Activated naive CD4-positive, alpha-beta T cell treated with anti-CD3 and anti-CD28 coated beads, Interleukin-2, amount 50 U/mL, for 72 hours (primary cell): ENCODE results near the gene PSMD14. TPM values are rescaled to one million over a fixed set of nuclear protein-coding genes. Genes with fewer than 3 reads are reported as not detected.

Source experiments
- ATAC-seq, 2 donors: fragments of 150-1000 bp; cut with Tn5 transposase; 2 replicates each; pipeline ENCODE4 v1.10.0; 2021; ENCODE audit warnings: mild to moderate bottlenecking in 2 of 2, moderate library complexity in 2 of 2
- DNase-seq, 2 donors: peaks; one replicate each; pipeline ENCODE4 v3.0.0; 2021 to 2022; ENCODE audit warnings: low spot score in 2 of 2
- H3K27ac Mint-ChIP-seq, 2 donors: one replicate each; pipeline ENCODE4 v1.8.0; 2022; ENCODE audit warnings: mild to moderate bottlenecking in 2 of 2, mixed read lengths in 2 of 2
- H3K36me3 Mint-ChIP-seq, 2 donors: one replicate each; pipeline ENCODE4 v1.8.0; 2022; ENCODE audit warnings: mixed read lengths in 2 of 2
- H3K9me3 Mint-ChIP-seq, 2 donors: one replicate each; pipeline ENCODE4 v1.8.0; 2022; ENCODE audit warnings: mixed read lengths in 2 of 2
- total RNA-seq, 2 donors: library from RNA; stranded (reverse); gene quantifications; one replicate each; pipeline ENCODE4 v1.2.3, GENCODE V29; 2022

The PSMD14 gene
- total RNA-seq, 2 donors from 2014 or later = 75.6 to 83.7 TPM

- Mint-ChIP-seq H3K27ac (no peak overlapping the region), H3K36me3 (peaks cover 9 to 32% of the 10 kb centered on the region in 2 donors), H3K9me3 (no peaks in the 10 kb centered on the region)
- DNase-seq = no peak
- no peak for ATAC-seq
These were observed 112.3 kb downstream of the PSMD14 start for GRCh38 chr2:161420406-161421074.

DNA sequence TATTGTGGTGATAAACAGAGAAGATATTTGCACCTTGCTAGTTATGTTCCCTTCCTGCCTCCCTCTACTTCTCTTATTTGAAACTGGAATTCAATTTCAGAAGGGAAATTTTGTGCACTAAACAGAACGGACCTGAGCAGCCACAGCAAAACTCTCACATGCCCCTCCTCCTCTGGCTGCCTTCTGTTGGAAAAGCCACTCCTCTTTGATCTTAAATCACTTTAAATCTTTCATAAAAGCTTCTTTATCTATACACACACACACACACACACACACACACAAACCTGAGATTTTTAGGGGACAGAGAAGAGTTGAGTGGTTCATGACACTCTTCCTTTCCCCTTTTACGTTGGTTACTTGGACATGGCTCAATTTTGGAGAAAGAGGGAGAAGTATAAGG, 113.5 kb downstream of the PSMD14 start:
- peaks cover 9 to 39% of the 10 kb centered on the region in 2 donors for H3K36me3 Mint-ChIP-seq
- H3K9me3 Mint-ChIP-seq = no peaks in the 10 kb centered on the region
- H3K27ac Mint-ChIP-seq = no peak overlapping the region
- DNase-seq = no peak
- ATAC-seq = no peak

DNA sequence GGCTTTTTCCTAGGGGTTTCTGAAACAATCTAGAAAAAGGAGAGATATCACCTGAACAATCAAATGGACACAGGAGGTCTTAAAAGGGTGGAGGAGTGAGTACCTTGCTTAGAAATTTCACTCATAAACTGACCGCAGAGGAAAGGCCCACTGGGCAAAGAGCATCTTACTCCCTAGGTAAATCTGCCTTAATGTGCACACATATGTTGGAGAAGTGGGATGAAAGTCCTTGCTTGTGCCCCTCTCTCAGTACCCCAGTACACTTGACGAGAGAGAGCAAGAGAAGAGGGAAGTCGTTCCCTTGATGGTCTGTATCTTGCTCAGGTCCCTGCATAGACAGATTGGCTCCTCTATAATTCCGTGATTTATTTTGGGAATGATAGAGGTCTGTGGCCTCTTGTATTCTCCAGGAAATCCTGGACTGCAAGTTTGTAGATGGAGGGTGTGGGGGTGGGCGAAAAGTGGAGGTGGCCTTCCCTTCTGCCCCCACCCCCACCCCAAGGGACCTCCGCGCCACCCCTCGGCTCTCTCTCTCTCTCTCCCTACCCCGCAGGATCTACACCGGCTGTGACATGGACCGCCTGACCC, 114.7 kb downstream of the PSMD14 start:
- H3K9me3 Mint-ChIP-seq = no peaks in the 10 kb centered on the region
- H3K27ac Mint-ChIP-seq = no peak overlapping the region
- H3K36me3 Mint-ChIP-seq = peaks cover 16 to 43% of the 10 kb centered on the region in 2 donors
- ATAC-seq = no peak
- no peak for DNase-seq

DNA sequence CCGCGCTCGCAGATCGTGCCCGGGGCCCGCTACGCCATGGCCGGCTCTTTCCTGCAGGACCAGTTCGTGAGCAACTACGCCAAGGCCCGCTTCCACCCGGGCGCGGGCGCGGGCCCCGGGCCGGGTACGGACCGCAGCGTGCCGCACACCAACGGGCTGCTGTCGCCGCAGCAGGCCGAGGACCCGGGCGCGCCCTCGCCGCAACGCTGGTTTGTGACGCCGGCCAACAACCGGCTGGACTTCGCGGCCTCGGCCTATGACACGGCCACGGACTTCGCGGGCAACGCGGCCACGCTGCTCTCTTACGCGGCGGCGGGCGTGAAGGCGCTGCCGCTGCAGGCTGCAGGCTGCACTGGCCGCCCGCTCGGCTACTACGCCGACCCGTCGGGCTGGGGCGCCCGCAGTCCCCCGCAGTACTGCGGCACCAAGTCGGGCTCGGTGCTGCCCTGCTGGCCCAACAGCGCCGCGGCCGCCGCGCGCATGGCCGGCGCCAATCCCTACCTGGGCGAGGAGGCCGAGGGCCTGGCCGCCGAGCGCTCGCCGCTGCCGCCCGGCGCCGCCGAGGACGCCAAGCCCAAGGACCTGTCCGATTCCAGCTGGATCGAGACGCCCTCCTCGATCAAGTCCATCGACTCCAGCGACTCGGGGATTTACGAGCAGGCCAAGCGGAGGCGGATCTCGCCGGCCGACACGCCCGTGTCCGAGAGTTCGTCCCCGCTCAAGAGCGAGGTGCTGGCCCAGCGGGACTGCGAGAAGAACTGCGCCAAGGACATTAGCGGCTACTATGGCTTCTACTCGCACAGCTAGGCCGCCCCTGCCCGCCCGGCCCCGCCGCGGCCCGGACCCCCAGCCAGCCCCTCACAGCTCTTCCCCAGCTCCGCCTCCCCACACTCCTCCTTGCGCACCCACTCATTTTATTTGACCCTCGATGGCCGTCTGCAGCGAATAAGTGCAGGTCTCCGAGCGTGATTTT, 115.5 kb downstream of the PSMD14 start:
- Mint-ChIP-seq H3K9me3 (no peaks in the 10 kb centered on the region), H3K27ac (no peak overlapping the region), H3K36me3 (peaks cover 16 to 42% of the 10 kb centered on the region in 2 donors)
- DNase-seq (peak in 1 of 2 donors; percentile 20), ATAC-seq (peak; percentile 28 to 46)

- Mint-ChIP-seq H3K27ac (peak overlapping the region in 1 of 2 donors; percentile 67), H3K36me3 (peaks cover 16 to 36% of the 10 kb centered on the region in 2 donors), H3K9me3 (no peaks in the 10 kb centered on the region)
- DNase-seq = no peak
- ATAC-seq = no peak
These were observed 116.2 kb downstream of the PSMD14 start for GRCh38 chr2:161424394-161424769.

DNA sequence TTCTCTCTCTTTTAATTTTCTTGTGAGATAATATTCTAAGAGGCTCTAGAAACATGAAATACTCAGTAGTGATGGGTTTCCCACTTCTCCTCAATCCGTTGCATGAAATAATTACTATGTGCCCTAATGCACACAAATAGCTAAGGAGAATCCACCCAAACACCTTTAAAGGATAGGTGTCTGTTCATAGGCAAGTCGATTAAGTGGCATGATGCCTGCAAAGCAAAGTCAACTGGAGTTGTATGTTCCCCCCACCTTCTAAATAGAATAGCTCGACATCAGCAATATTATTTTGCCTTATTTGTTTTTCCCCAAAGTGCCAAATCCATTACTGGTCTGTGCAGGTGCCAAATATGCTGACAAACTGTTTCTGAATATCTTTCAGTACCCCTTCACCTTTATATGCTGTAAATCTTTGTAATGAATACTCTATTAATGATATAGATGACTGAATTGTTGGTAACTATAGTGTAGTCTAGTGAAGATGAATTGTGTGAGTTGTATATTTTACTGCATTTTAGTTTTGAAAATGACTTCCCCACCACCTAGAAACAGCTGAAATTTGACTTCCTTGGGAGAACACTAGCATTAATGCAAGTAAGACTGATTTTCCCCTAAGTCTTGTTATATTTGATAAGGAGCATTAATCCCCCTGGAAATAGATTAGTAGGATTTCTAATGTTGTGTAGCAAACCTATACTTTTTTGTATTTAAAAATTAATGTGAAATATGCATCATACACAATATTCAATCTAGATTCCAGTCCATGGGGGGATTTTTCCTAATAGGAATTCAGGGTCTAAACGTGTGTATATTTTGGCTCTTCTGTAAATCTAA, 116.9 kb downstream of the PSMD14 start:
- no peak for ATAC-seq
- H3K9me3 Mint-ChIP-seq = no peaks in the 10 kb centered on the region
- no peak for DNase-seq
- H3K36me3 Mint-ChIP-seq = peaks cover 16 to 35% of the 10 kb centered on the region in 2 donors
- H3K27ac Mint-ChIP-seq = no peak overlapping the region

GRCh38 chr2:161425728-161426454, 117.7 kb downstream of the PSMD14 start:
- peaks cover 16 to 32% of the 10 kb centered on the region in 2 donors for H3K36me3 Mint-ChIP-seq
- ATAC-seq (no peak), DNase-seq (no peak)
- H3K9me3 Mint-ChIP-seq = no peaks in the 10 kb centered on the region
- no peak overlapping the region for H3K27ac Mint-ChIP-seq

DNA sequence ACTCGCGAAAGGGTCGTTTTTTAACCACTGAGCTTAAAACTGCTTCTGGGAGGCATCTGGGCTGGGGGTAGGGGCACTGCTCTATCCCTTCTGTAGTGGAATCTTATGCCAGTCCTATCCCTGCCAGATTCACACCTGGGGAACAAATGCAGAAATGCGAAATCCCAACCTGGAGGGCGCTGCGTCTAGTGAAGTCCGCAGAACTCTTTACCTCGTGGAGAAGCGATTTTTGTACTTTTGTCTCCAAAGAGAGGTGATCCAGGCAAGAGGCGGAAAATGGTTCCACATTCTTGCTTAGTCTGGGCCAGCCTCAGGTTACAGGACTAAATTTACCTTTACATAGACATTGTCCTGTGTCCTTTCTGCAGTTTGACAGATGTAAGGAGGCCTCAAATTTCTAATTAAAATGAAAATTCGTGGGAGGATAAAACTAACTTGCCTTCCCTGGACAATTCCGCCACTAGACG, 118.3 kb downstream of the PSMD14 start:
- H3K27ac Mint-ChIP-seq = no peak overlapping the region
- ATAC-seq = no peak
- H3K36me3 Mint-ChIP-seq = peaks cover 16 to 32% of the 10 kb centered on the region in 2 donors
- H3K9me3 Mint-ChIP-seq = no peaks in the 10 kb centered on the region
- DNase-seq = no peak

DNA sequence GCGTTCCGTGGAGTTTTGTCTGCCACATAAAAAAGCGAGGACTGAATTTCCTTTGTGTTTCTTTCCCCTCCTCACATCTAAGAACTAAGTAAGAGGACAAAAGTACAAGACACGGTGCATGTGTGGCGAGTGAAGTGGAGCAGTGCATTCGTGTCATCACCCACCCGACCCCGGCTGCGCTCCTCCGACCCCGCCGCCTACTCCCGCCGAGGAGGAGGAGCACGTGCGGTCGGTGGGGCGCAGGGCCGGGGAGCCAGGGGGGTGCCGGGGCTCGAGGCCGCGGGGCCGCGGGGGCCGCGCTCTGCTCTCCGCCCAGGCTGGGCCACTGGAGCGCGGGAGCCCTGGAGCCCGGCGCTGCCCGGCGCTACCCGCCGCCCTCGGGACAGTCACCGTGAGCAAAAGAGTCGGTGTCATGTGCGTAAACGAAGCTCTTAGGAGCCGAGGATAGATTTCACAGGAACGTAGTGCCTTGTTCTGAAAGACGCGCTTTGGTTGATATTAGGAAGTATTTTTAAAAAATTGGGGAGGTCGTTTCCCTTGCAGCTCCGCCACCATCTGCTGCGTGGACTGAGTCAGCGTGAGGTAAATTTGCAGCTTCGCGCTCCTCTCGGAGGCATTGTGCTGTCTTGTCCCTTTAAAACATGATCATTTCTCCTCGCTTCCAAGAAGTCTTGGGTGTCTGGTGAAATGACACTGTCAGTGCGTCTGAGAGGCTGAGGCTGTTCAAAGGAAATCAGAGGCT, 118.9 kb downstream of the PSMD14 start:
- peak in 1 of 2 donors; percentile 31 for ATAC-seq
- Mint-ChIP-seq H3K27ac (peak overlapping the region in 1 of 2 donors; percentile 39), H3K9me3 (no peaks in the 10 kb centered on the region), H3K36me3 (peaks cover 16 to 26% of the 10 kb centered on the region in 2 donors)
- peak in 1 of 2 donors; percentile 20 for DNase-seq

GRCh38 chr2:161427664-161428587, 119.7 kb downstream of the PSMD14 start:
- peak overlapping the region in 1 of 2 donors; percentile 24 for H3K27ac Mint-ChIP-seq

DNA sequence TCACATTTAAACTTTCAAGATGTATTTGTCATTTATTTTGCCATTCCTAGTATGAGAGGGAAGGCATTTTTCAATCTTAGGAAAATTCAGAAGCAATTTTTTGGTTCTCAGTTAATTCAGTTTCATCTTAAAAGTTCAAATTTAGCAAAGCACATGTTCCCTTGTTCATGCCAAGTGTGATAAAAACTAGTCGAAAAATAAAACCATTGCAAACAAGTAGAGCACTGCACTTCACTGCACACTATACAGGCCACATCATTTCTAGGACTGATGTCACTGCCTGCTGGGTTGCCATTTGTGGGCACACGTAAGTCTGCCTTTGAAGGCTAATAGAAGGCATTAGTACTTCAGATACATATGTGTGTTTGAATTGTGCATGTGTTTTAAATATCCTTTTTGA, 122.2 kb downstream of the PSMD14 start:
- H3K9me3 Mint-ChIP-seq = no peaks in the 10 kb centered on the region
- ATAC-seq = no peak

More at GRCh38 chr2:161427664-161428587, 119.7 kb downstream of the PSMD14 start:
- peaks cover 16 to 26% of the 10 kb centered on the region in 2 donors for H3K36me3 Mint-ChIP-seq
- no peak for DNase-seq
- no peaks in the 10 kb centered on the region for H3K9me3 Mint-ChIP-seq
- no peak for ATAC-seq

DNA sequence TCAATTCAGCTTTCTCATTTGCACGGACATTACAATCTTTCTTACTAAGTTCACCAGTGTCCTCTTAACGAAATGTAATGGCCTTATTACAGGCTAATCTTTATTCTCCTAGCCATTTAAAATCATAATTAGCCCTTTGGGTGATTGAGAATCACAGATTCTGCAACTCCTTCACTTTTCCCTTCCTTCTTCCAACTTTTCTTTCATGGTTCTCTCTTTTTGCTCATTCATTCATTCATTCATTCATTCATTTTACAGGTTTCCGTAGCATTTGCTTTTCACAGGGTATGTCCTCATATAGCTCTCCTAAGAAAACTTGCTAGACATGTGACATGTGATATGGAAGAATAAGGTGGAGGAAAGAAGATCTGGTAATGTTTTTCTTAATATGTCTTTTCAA, 123.9 kb downstream of the PSMD14 start:
- no peak for ATAC-seq
- H3K36me3 Mint-ChIP-seq = peaks cover 6 to 12% of the 10 kb centered on the region in 2 donors
- DNase-seq = no peak
- no peaks in the 10 kb centered on the region for H3K9me3 Mint-ChIP-seq
- H3K27ac Mint-ChIP-seq = no peak overlapping the region

More for the DNA sequence above, 122.2 kb downstream of the PSMD14 start:
- H3K36me3 Mint-ChIP-seq = peaks cover 7 to 19% of the 10 kb centered on the region in 2 donors
- no peak overlapping the region for H3K27ac Mint-ChIP-seq
- DNase-seq = no peak

- ATAC-seq (no peak), DNase-seq (no peak)
- Mint-ChIP-seq H3K27ac (no peak overlapping the region), H3K9me3 (no peaks in the 10 kb centered on the region), H3K36me3 (peaks cover 0 to 6% of the 10 kb centered on the region in 2 donors)
These were observed 125.9 kb downstream of the PSMD14 start for GRCh38 chr2:161434118-161434517.

DNA sequence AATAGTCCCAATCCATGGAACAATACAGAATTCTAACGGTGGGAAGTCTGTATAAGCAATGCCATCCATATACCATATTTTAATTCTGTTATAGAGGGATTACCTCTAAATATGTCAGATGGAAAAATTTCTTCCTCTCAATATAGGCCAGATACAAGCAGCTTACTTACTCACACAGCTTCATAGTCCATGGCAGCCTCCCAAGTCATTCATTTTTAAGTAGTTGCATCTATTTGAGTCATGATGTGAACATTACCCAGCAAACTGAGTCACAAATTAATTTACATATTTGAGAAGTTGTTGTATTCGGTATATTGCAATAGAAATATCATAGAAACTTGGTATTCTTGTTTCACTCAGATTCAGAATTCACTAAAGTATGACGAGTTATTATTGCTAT, 128.2 kb downstream of the PSMD14 start:
- no peak for DNase-seq
- H3K9me3 Mint-ChIP-seq = no peaks in the 10 kb centered on the region
- H3K36me3 Mint-ChIP-seq = peaks cover 0 to 6% of the 10 kb centered on the region in 2 donors
- ATAC-seq = no peak
- H3K27ac Mint-ChIP-seq = no peak overlapping the region
